Stimulated activated CD8-positive, alpha-beta memory T cell treated with anti-CD3 and anti-CD28 coated beads, Interleukin-7, amount 100 ng/mL, for 24 hours (primary cell): ENCODE data around the gene GNAZ.

Experiments used
- DNase-seq: peaks from one replicate; pipeline ENCODE4 v3.0.0-alpha.2; 2020; ENCODE audit warnings: low read depth

GNAZ gene

GRCh38 chr22:23077627-23078461 lies 7.5 kb downstream of the GNAZ start:
- no peak for DNase-seq

DNA sequence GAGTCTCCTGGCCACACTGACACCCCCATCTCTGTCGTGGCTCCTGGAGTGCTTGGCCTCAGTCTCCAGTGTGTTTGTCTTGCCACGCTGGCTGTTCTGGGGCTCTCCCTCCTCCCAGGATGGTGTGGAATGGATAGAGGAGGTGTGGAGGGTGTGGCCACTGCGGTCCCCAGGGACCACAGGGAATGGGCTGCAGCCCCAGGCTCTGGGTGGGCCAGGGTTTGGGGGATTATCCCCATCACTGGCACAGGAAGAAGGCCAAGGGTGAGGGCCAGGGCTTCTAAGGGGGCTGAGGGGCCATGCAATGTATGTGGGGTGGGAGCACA lies 8.1 kb downstream of the GNAZ start:
- DNase-seq: no peak

DNA sequence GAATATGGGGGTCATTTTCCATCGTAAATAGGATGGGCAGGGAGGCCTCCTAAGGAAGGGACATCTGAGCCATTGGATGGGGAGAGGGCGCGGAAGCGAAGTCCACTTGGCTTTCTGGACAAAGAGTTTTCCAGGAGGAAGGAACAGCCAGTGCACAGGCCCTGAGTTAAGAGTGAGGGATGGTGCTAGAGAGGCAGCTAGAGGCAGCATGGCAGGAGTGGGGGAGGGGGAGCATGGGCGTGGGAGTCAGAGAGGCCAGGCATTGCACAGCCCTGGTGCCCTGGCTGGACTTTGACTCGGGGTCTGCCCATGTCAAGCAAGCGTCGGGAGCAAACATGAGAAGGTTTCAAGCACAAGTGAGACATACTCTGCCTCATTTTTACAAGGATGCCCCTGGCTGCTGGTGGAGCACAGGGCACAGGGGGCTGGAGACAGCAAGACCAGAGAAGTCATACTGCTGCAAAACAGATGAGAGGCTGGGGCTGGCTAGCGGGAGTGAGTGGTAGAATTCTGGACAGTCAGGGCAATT lies 9.0 kb downstream of the GNAZ start:
- no peak for DNase-seq

- DNase-seq: no peak
These were observed 9.6 kb downstream of the GNAZ start for GRCh38 chr22:23079814-23080521.

DNA sequence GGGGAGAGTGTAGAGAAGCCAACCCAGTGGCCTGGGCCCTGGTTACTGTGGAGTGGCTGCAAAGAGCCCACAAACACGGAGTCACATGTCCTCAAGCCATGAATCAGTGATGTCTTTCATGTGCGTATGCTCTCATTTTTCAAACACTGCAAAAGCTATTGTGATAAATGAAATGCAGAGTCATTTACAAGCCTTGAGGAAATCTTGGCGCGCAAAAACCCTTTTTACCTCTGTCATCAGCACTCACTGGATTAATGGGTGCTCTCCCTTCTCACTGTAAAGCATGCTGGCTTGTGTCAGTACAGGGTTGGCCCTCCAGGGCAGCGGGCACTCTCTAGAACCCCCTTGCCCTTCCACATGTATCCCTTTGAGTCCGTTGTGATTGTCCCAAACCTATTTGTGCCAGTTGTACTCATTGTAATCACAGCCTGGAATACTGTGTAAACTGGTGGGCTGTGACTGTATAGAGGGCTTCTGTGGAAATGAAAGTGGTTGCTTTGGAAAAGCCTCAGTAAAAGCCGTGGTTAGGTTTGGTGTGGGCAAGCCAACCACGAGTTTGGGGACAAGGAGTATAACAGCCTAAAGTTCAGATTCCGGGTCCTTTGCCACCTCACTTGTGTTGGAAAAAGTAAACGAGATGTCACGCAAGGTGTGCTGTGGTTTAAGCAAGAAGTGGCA lies 10.4 kb downstream of the GNAZ start:
- DNase-seq: no peak

- DNase-seq: no peak
These were observed 12.4 kb downstream of the GNAZ start for GRCh38 chr22:23082534-23083314.

DNA sequence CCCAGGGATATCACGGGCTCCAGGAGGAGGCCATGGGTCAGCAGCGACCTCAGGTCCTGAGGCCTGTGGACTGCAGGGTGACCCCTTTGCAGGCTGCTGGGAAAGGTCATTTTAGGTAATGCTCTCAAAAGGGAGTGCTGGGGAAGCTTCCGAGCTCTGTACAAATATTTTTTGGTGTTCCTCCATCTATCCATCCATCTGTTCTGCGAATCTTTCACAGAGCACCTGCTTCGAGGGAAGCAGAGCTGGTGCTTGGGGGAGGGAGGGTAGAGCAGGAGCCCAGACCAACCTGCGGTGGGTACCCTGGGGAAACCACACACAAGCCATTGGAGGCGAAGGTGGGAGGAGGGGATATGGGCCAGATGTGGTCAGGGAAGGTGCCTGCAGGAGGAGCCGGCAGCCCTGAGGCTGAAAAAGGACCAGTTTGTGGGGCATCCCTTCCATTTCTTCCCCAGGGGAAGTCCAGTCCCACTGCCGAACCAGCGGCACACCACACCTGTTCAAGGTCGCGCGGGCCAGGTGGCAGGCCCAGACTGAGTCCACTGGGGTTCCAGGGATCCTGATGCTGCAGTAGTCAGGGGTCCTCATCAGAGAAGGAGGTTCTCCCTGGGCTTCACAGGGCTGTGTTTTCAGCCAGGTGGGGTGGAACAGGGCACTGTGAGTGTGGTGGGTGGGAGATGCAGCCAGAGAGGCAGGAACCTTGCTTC lies 13.1 kb downstream of the GNAZ start:
- DNase-seq: no peak

DNA sequence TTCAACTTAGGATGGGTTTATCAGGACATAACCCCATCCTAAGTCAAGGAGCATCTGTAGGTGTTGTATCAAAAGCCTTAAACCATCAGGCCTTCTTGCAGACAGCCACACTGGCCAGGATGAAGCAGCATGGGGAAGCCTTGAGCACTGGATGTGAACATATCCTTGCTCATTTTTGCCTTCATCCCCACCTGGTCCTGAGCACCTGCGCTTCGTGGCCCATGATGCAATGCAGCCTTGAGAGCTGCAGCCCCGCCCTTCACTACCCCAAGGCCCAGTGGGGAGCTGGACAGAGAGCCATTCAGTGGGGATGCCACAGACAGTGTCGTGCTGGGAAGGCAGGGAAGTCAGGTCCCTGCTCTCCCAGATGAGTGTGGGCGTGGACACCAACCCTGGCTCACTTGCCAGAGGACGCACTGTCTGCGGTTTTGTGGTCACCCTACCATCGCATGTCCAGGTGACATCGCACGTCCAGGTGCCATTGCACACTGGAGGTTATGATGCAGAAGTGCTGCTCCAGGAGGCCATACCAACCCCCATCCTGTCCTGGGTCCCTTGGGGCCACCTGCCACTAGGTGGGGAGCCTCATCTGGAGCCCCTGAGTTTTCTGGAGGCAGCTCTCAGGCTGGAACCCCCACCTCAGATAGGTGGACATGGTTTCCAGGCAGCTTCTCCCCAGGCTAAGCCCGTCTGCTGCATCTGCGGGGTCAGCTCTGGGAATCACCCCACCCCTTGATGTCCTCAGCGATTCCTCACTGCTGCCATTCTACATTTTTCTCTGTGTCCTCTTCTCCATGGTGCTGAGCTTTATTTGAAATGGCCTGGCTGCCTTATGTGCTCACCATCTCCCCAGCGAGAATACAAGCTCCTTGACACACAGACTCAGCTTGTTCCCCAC lies 14.4 kb downstream of the GNAZ start:
- DNase-seq: no peak

GRCh38 chr22:23085351-23085671 lies 15.0 kb downstream of the GNAZ start:
- DNase-seq: no peak

- DNase-seq: no peak
These were observed 15.5 kb downstream of the GNAZ start for GRCh38 chr22:23085785-23086184.

- DNase-seq: no peak
These were observed 15.9 kb downstream of the GNAZ start for GRCh38 chr22:23086263-23086662.

DNA sequence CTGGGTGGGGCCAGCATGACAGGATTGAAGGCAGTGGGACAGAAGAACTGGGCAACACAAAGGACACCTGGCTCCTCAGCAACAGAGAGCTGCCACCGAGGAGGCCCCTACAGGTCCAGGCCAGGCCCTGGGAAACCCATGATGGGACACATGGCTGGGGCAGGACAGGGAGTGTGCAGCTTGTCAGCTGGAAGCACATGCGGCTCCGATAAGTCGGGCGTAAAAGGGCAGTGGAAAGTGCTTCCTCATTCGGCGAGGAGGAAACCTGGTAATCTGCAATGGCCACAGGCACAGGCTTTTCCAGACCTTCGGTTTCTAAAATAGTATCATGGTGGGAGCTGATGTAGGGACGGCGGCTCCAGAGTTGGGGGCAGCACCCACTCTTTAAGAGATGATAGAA lies 16.5 kb downstream of the GNAZ start:
- DNase-seq: no peak

DNA sequence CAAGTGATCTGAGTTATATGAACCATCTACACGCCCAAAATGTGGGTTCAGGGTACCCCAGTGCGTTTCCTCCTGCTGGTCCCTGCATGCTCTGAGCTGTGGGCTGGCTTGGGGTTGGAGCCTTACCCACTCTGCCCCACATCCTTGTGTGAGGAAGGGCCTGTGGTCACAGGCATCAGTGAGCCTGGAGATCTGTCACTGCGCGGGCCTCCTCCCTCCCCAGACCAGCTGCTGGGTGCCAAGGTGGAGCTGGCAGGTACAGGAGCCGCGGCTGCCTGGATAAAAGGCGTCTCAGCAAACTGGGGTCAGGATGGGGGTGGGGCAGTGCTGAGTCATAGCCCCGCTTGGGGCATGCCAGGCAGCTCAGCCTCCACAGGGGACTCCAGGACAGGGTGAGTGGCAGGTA lies 17.9 kb downstream of the GNAZ start:
- DNase-seq: no peak

DNA sequence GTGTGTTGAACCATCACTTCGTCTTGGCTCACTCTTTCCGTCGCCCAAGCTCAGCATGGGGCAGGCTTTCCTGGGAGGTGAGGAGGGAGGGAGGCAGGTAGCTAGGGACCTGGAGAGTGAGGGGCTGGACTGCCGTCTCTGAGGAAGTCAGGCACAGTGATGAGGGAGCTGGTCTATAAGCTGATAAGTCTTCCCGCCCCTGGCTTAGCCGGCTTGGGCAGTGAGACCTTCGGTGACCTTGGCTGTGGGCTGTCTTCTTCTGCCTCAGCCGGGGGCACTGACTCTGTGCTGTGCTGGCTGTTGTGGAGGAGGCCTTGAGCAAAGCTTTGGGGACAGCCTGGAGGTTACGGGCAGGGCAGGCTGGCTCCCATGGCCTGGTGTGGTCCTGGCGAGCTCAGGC lies 18.7 kb downstream of the GNAZ start:
- no peak for DNase-seq

- no peak for DNase-seq
These were observed 19.5 kb downstream of the GNAZ start for GRCh38 chr22:23089633-23090456.

DNA sequence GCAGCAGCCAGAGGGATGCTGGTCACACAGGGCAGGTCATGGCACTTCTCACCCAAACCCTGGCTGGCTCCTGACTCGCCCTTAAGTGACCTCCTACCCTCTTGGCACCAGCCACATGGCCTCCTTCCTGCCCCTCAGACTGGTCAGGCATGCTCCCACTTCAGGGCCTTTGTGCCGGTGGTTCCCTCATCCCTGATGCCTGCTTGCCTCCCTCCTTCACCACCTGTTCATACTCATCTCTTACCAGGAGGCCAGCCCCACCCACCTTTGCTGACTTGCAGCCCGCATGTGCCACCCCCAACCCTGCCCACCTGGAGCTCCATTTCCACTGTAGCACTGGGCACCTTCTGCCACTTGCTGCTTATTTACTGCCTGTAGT lies 20.1 kb downstream of the GNAZ start:
- DNase-seq: no peak

DNA sequence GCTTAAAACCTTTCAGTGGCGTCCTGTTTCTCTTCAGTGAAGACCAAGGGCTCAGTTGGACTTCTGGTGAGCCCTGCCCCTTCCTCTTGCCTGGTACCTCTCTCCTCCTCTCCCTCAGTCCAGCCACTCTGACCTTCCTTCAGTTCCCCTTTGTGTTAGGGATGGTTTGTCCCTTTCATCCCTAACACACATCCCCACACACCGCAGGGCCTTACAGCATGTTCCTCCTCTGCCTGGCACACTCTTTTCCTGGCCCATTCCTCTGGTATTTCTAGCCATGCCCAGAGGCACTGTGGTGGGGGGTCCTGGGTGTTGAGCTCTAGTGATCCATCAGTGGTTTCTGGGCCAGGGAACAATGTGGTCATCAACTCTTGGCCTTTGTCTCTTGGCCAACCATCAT lies 21.4 kb downstream of the GNAZ start:
- no peak for DNase-seq

- DNase-seq: no peak
These were observed 22.1 kb downstream of the GNAZ start for GRCh38 chr22:23092217-23092955.
